Stimulated activated CD8-positive, alpha-beta memory T cell treated with anti-CD3 and anti-CD28 coated beads, Interleukin-15, amount 100 ng/mL, for 4 hours (primary cell): ENCODE data around the gene KRTAP1-4.
"Not testable (repeated sequence)": the region's sequence is repeated elsewhere in the genome, so short reads cannot be mapped to it uniquely, and the experiment has no call there.

Experiments used
- DNase-seq, 2 donors: peaks; one replicate each; pipeline ENCODE4 v3.0.0-alpha.2; 2020; ENCODE audit warnings: low read depth in 2 of 2

The KRTAP1-4 gene

GRCh38 chr17:41029633-41030245, at the start of gene KRTAP1-4:
KRTAP1-4 (minus strand) TSS chr17:41030195; CDS start chr17:41030078, 117 bp downstream.
- no peak for DNase-seq

- no peak for DNase-seq
Observed at GRCh38 chr17:41076788-41077187, 46.8 kb upstream of the KRTAP1-4 start.

GRCh38 chr17:41073676-41074075, 43.7 kb upstream of the KRTAP1-4 start:
- DNase-seq: no peak

- DNase-seq: no peak
Observed at GRCh38 chr17:41071606-41072360, 41.8 kb upstream of the KRTAP1-4 start.

- no peak for DNase-seq
Observed at GRCh38 chr17:41069031-41069430, 39.0 kb upstream of the KRTAP1-4 start.

- DNase-seq: no peak
Observed at GRCh38 chr17:41067281-41067680, 37.3 kb upstream of the KRTAP1-4 start.

GRCh38 chr17:41065829-41066624, 36.0 kb upstream of the KRTAP1-4 start, which contains the start of gene KRTAP2-4:
KRTAP2-4 (minus strand) TSS chr17:41065879; CDS start chr17:41065845, 34 bp downstream.
- no peak for DNase-seq

- DNase-seq: not testable (repeated sequence)
Observed at GRCh38 chr17:41065016-41065689, 35.2 kb upstream of the KRTAP1-4 start.

GRCh38 chr17:41064301-41064700, 34.3 kb upstream of the KRTAP1-4 start:
- no peak for DNase-seq

- no peak for DNase-seq
Observed at GRCh38 chr17:41063449-41063848, 33.5 kb upstream of the KRTAP1-4 start.

- no peak for DNase-seq
Observed at GRCh38 chr17:41061964-41062363, 32.0 kb upstream of the KRTAP1-4 start.

- DNase-seq: no peak
Observed at GRCh38 chr17:41060052-41060604, 30.1 kb upstream of the KRTAP1-4 start, which contains the start of gene KRTAP2-3. KRTAP2-3 (minus strand) TSS chr17:41060114; CDS start chr17:41060050, 64 bp downstream.

GRCh38 chr17:41059276-41060051, 29.5 kb upstream of the KRTAP1-4 start:
- DNase-seq: not testable (repeated sequence)

GRCh38 chr17:41058741-41059140, 28.7 kb upstream of the KRTAP1-4 start:
- DNase-seq: no peak

- DNase-seq: no peak
Observed at GRCh38 chr17:41057547-41057946, 27.6 kb upstream of the KRTAP1-4 start.

GRCh38 chr17:41055130-41055529, 25.1 kb upstream of the KRTAP1-4 start, which contains the start of gene KRTAP2-2:
KRTAP2-2 (minus strand) TSS chr17:41055230; CDS start chr17:41055211, 19 bp downstream.
- not testable (repeated sequence) for DNase-seq

GRCh38 chr17:41054556-41054955, 24.6 kb upstream of the KRTAP1-4 start:
- DNase-seq: not testable (repeated sequence)

GRCh38 chr17:41054025-41054424, 24.0 kb upstream of the KRTAP1-4 start:
- DNase-seq: no peak

GRCh38 chr17:41052566-41052965, 22.6 kb upstream of the KRTAP1-4 start:
- DNase-seq: no peak

- no peak for DNase-seq
Observed at GRCh38 chr17:41049110-41049509, 19.1 kb upstream of the KRTAP1-4 start.
